Activated CD8-positive, alpha-beta T cell treated with anti-CD3 and anti-CD28 coated beads for 36 hours (primary cell): ENCODE measurements around the gene MRPL14. TPM values are rescaled to one million over a fixed set of nuclear protein-coding genes. Genes with fewer than 3 reads are reported as not detected.
A peak's percentile ranks its signal among the peaks of the same experiment; 100 is the strongest.
"Not testable (repeated sequence)": the region's sequence is repeated elsewhere in the genome, so short reads cannot be mapped to it uniquely, and the experiment has no call there.

Source experiments
- ATAC-seq: fragments of 200-7000 bp; cut with Tn5 transposase; one replicate; pipeline ENCODE4 v1.10.0; 2021; ENCODE audit warnings: mild to moderate bottlenecking, moderate library complexity
- CTCF ChIA-PET: fragments of 350-600 bp; sonication (Branson Sonifier 250); formaldehyde crosslinking; loops from one replicate; lab custom pipeline; 2021; ENCODE audit warnings: antibody characterized with exemption; lab: Charles Lee
- POLR2A ChIA-PET: fragments of 350-600 bp; sonication (Branson Sonifier 250); formaldehyde crosslinking; loops from one replicate; lab custom pipeline; 2021; ENCODE audit warnings: antibody characterized with exemption; lab: Charles Lee
- DNase-seq: peaks from one replicate; pipeline ENCODE4 v3.0.0-alpha.2; 2020
- H3K27ac Mint-ChIP-seq: one replicate; pipeline ENCODE4 v1.8.0; 2021; ENCODE audit warnings: mild to moderate bottlenecking, mixed read lengths
- H3K27me3 Mint-ChIP-seq: one replicate; pipeline ENCODE4 v1.8.0; 2021; ENCODE audit warnings: mixed read lengths
- H3K36me3 Mint-ChIP-seq: one replicate; pipeline ENCODE4 v1.8.0; 2021; ENCODE audit warnings: low read depth, mixed read lengths
- H3K4me1 Mint-ChIP-seq: one replicate; pipeline ENCODE4 v1.8.0; 2021; ENCODE audit warnings: low read depth, mixed read lengths
- H3K4me3 Mint-ChIP-seq: one replicate; pipeline ENCODE4 v1.8.0; 2021; ENCODE audit warnings: mild to moderate bottlenecking, moderate library complexity, mixed read lengths
- H3K9me3 Mint-ChIP-seq: one replicate; pipeline ENCODE4 v1.8.0; 2021; ENCODE audit warnings: mixed read lengths
- intact Hi-C: fragments of 100-400 bp; cut with micrococcal nuclease; formaldehyde crosslinking; loops from one replicate; pipeline ENCODE4 v1.10.0; 2022
- total RNA-seq, 2 experiments: library from RNA; stranded (reverse); gene quantifications; one replicate each; pipeline ENCODE4 v1.2.3, GENCODE V29; 2021
- TF ChIP-seq, protein P1 (sequence below): fragments of 200-600 bp; IDR thresholded peaks from one replicate; pipeline ENCODE4 v1.8.0; 2022; ENCODE audit warnings: antibody characterized with exemption, mild to moderate bottlenecking

The MRPL14 gene
- total RNA-seq, 2 experiments from 2014 or later, result 42.8 to 44.3 TPM

GRCh38 chr6:44097782-44098317 lies 29.4 kb downstream of the MRPL14 start:
- DNase-seq (no peak), ATAC-seq (no peak)
- H3K36me3 Mint-ChIP-seq, result no peaks in the 10 kb centered on the region
- H3K27me3 Mint-ChIP-seq, result no peaks in the 10 kb centered on the region
- ChIA-PET CTCF (interaction anchor here (1.0 to 6.3 kb wide), 15 partner anchors 13 to 171 kb away, joined by 3 to 60 read pairs (median 5); no protein-coding TSS in a partner anchor), POLR2A (interaction anchor here (1.0 kb wide), 1 partner anchor 53 kb away, joined by 3 read pairs; no protein-coding TSS in a partner anchor)
- intact Hi-C loops, result loop anchor here (2.0 to 5.0 kb wide), 2 partner anchors 53 to 239 kb away; no protein-coding TSS in a partner anchor
- H3K9me3 Mint-ChIP-seq, result no peaks in the 10 kb centered on the region
- no peaks in the 10 kb centered on the region for H3K4me1 Mint-ChIP-seq
- TF ChIP-seq, protein P1, sequence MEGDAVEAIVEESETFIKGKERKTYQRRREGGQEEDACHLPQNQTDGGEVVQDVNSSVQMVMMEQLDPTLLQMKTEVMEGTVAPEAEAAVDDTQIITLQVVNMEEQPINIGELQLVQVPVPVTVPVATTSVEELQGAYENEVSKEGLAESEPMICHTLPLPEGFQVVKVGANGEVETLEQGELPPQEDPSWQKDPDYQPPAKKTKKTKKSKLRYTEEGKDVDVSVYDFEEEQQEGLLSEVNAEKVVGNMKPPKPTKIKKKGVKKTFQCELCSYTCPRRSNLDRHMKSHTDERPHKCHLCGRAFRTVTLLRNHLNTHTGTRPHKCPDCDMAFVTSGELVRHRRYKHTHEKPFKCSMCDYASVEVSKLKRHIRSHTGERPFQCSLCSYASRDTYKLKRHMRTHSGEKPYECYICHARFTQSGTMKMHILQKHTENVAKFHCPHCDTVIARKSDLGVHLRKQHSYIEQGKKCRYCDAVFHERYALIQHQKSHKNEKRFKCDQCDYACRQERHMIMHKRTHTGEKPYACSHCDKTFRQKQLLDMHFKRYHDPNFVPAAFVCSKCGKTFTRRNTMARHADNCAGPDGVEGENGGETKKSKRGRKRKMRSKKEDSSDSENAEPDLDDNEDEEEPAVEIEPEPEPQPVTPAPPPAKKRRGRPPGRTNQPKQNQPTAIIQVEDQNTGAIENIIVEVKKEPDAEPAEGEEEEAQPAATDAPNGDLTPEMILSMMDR, result no peak
- H3K27ac Mint-ChIP-seq, result no peak overlapping the region
- H3K4me3 Mint-ChIP-seq, result no peak overlapping the region

GRCh38 chr6:44096612-44097011 lies 30.6 kb downstream of the MRPL14 start:
- peak; percentile 86 for DNase-seq
- no peak overlapping the region for H3K27ac Mint-ChIP-seq
- no peaks in the 10 kb centered on the region for H3K9me3 Mint-ChIP-seq
- TF ChIP-seq, protein P1, result peak; percentile 71
- POLR2A ChIA-PET, result no interaction called here
- no peaks in the 10 kb centered on the region for H3K36me3 Mint-ChIP-seq
- no peaks in the 10 kb centered on the region for H3K4me1 Mint-ChIP-seq
- CTCF ChIA-PET, result interaction anchor here (0.6 to 6.3 kb wide), 33 partner anchors 10 to 393 kb away, joined by 3 to 60 read pairs (median 4); partner anchors contain the start of gene VEGFA
- H3K27me3 Mint-ChIP-seq, result no peaks in the 10 kb centered on the region
- ATAC-seq, result peak; percentile 96
- intact Hi-C loops, result loop anchor here (2.0 to 5.0 kb wide), 2 partner anchors 54 to 241 kb away; no protein-coding TSS in a partner anchor
- H3K4me3 Mint-ChIP-seq, result no peak overlapping the region

- DNase-seq, H3K4me1 Mint-ChIP-seq, H3K4me3 Mint-ChIP-seq, H3K9me3 Mint-ChIP-seq, H3K36me3 Mint-ChIP-seq, H3K27ac Mint-ChIP-seq, H3K27me3 Mint-ChIP-seq, ATAC-seq: not testable (repeated sequence)
- intact Hi-C loops, result loop anchor here (5.0 kb wide), 1 partner anchor 242 kb away; no protein-coding TSS in a partner anchor
- CTCF ChIA-PET, result interaction anchor here (0.6 to 6.3 kb wide), 11 partner anchors 13 to 429 kb away, joined by 3 to 60 read pairs (median 4); no protein-coding TSS in a partner anchor
- POLR2A ChIA-PET, result interaction anchor here (0.9 kb wide), 1 partner anchor 151 kb away, joined by 3 read pairs; the partner anchor contains the start of gene HSP90AB1
These were observed 32.0 kb downstream of the MRPL14 start for GRCh38 chr6:44095243-44095623.

DNA sequence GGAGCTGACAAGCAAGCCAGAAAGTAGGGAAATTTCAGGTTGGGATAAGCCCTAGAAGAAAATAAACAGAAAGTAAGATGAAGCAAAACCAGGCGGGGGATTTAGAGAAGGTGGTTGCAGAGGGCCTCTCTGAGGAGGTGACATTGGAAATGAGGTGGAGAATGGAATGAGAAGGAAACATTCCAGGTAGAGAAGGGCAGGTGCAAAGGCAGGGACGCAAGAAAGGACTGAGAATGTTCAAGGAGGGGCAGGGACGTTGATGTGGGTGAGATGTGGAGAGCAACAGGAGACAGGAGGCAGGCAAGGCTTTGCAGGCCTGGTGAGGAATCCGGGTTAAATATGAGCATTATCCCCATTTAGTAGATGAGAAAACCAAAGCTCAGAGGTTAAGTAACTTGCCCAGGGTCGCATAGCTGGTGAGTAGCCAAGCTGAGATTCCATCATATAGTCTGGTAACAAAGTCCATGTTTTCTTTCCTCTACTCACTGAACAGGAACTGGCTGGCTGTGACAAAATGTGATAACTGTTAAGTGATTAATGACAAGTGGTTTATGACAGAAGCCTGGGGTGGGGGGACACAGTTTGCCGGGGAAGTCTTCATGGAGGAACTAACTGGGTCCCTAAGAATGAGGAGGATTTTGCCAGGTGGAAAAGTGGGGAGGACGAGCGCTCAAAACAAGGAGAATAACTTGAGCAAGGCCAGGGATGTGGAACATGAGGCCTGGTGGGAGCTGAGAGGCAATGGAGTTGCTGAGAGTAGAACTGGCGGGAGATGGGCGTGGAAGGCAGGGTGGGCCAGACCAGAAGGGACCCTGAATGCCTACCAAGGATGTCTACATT lies 32.6 kb downstream of the MRPL14 start:
- intact Hi-C loops, result loop anchor here (5.0 kb wide), 1 partner anchor 243 kb away; no protein-coding TSS in a partner anchor
- no peaks in the 10 kb centered on the region for H3K4me1 Mint-ChIP-seq
- ChIA-PET POLR2A (no interaction called here), CTCF (interaction anchor here (0.6 to 6.3 kb wide), 10 partner anchors 16 to 428 kb away, joined by 3 to 60 read pairs (median 4); no protein-coding TSS in a partner anchor)
- no peak overlapping the region for H3K4me3 Mint-ChIP-seq
- no peak overlapping the region for H3K27ac Mint-ChIP-seq
- ATAC-seq (no peak), DNase-seq (no peak)
- H3K27me3 Mint-ChIP-seq, result no peaks in the 10 kb centered on the region
- no peaks in the 10 kb centered on the region for H3K9me3 Mint-ChIP-seq
- TF ChIP-seq, protein P1, result no peak
- H3K36me3 Mint-ChIP-seq, result no peaks in the 10 kb centered on the region

GRCh38 chr6:44093750-44094402 lies 33.4 kb downstream of the MRPL14 start:
- ChIA-PET CTCF (interaction anchor here (1.0 to 6.3 kb wide), 5 partner anchors 37 to 428 kb away, joined by 3 to 60 read pairs (median 12); no protein-coding TSS in a partner anchor), POLR2A (interaction anchor here (0.7 kb wide), 1 partner anchor 34 kb away, joined by 3 read pairs; no protein-coding TSS in a partner anchor)
- Mint-ChIP-seq H3K4me1 (no peaks in the 10 kb centered on the region), H3K27ac (no peak overlapping the region), H3K4me3 (no peak overlapping the region), H3K27me3 (no peaks in the 10 kb centered on the region), H3K9me3 (no peaks in the 10 kb centered on the region), H3K36me3 (no peaks in the 10 kb centered on the region)
- TF ChIP-seq, protein P1, result no peak
- no peak for DNase-seq
- intact Hi-C loops, result no loop called here
- ATAC-seq, result no peak
